SK-N-MC (cell line): ENCODE results near the gene NFATC2.
"Not testable (repeated sequence)": the region's sequence is repeated elsewhere in the genome, so short reads cannot be mapped to it uniquely, and the experiment has no call there.

Experiments
- DNase-seq: peaks from one replicate; pipeline ENCODE4 v3.0.0-alpha.2; 2011; ENCODE audit warnings: low read depth, low spot score
- H3K27ac ChIP-seq: fragments of 200-600 bp; sonication (generic); 2 replicates; pipeline ENCODE4 v1.5.1; 2016; ENCODE audit warnings: mixed run types
- H3K36me3 ChIP-seq: fragments of 200-600 bp; sonication (generic); 2 replicates; pipeline ENCODE4 v1.6.1; 2017; ENCODE audit warnings: antibody characterized with exemption, low read length, mixed read lengths; ENCODE audit not compliant: insufficient read depth
- H3K4me3 ChIP-seq: fragments of 200-600 bp; sonication (generic); 2 replicates; pipeline ENCODE4 v1.5.1; 2016
- H3K9ac ChIP-seq: fragments of 200-600 bp; sonication (generic); 2 replicates; pipeline ENCODE4 v1.8.0; 2017; ENCODE audit warnings: mixed run types, mixed read lengths; ENCODE audit not compliant: insufficient read length
- H3K9me3 ChIP-seq: fragments of 200-600 bp; sonication (generic); 2 replicates; pipeline ENCODE4 v1.6.1; 2017; ENCODE audit warnings: low read depth, mild to moderate bottlenecking, antibody characterized with exemption, low read length, moderate library complexity, mixed read lengths
- EZH2 ChIP-seq: fragments of 200-600 bp; sonication (generic); IDR thresholded peaks from one replicate; pipeline ENCODE4 v1.6.1; 2017; ENCODE audit warnings: antibody characterized with exemption
- FOXP2 ChIP-seq: optimal IDR thresholded peaks from 2 replicates; pipeline ENCODE3; 2011; ENCODE audit warnings: mild to moderate bottlenecking, moderate library complexity; ENCODE audit not compliant: insufficient read depth; ENCODE audit errors: extremely low read length, control extremely low read depth
- POLR2AphosphoS5 ChIP-seq: IDR thresholded peaks from 2 replicates; pipeline ENCODE4 v1.6.1; 2012; ENCODE audit warnings: mild to moderate bottlenecking, low read depth, low read length, borderline replicate concordance

NFATC2 gene

GRCh38 chr20:51462566-51463276, 79.8 kb downstream of the NFATC2 start:
- H3K4me3 ChIP-seq, result no peak overlapping the region
- no peak for DNase-seq
- no peak overlapping the region for H3K9ac ChIP-seq
- H3K27ac ChIP-seq, result no peak overlapping the region
- TF ChIP-seq POLR2AphosphoS5, result no peak
- TF ChIP-seq EZH2, result no peak
- TF ChIP-seq FOXP2, result no peak
- H3K36me3 ChIP-seq, result no peaks in the 10 kb centered on the region
- H3K9me3 ChIP-seq, result no peaks in the 10 kb centered on the region

DNA sequence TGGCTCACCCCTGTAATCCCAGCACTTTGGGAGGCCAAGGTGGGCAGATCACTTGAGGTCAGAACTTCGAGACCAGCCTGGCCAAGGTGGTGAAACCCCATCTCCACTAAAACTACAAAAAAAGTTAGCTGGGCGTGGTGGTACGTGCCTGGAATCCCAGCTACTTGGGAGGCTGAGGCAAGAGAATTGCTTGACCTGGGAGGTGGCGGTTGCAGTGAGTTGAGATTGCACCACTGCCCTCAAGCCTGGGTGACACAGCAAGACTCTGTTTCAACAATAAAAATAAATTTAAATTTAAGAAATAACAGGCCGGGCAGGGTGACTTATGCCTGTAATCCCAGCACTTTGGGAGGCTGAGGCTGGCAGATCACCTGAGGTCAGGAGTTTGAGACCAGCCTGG, 80.7 kb downstream of the NFATC2 start:
- not testable (repeated sequence) for H3K9me3 ChIP-seq, DNase-seq, H3K4me3 ChIP-seq, H3K27ac ChIP-seq, H3K9ac ChIP-seq, H3K36me3 ChIP-seq

DNA sequence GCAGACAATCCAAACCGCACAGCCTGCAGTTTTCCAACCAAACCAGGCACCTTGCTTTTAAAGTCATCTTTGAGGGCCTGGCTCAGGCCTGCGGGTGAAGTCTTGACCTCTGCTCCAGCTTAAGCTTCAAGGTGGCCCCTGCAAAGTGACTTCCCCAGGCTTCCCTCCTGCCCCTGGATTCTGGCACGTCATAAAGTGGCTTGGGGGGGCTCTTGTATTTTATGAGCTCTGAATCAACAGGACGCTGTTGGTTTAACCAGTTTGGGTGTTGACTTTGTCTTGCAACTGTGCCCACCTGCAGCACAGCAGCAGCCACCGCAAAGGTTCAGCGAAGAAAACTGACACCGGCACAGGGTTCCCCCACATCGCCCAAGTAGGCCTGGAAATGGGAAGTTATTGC, 81.2 kb downstream of the NFATC2 start:
- H3K9ac ChIP-seq, result no peak overlapping the region
- no peak for DNase-seq
- H3K9me3 ChIP-seq, result no peaks in the 10 kb centered on the region
- no peak overlapping the region for H3K4me3 ChIP-seq
- TF ChIP-seq POLR2AphosphoS5 (no peak), FOXP2 (no peak), EZH2 (no peak)
- no peaks in the 10 kb centered on the region for H3K36me3 ChIP-seq
- H3K27ac ChIP-seq, result no peak overlapping the region

- no peak overlapping the region for H3K9ac ChIP-seq
- H3K27ac ChIP-seq, result no peak overlapping the region
- H3K9me3 ChIP-seq, result no peaks in the 10 kb centered on the region
- DNase-seq, result no peak
- no peaks in the 10 kb centered on the region for H3K36me3 ChIP-seq
- TF ChIP-seq FOXP2, result no peak
- TF ChIP-seq POLR2AphosphoS5, result no peak
- no peak for TF ChIP-seq EZH2
- no peak overlapping the region for H3K4me3 ChIP-seq
Observed at GRCh38 chr20:51460569-51461265, 81.8 kb downstream of the NFATC2 start.

GRCh38 chr20:51460163-51460562, 82.4 kb downstream of the NFATC2 start:
- no peak for TF ChIP-seq POLR2AphosphoS5
- no peak for TF ChIP-seq FOXP2
- no peak for TF ChIP-seq EZH2
- no peaks in the 10 kb centered on the region for H3K9me3 ChIP-seq
- DNase-seq, result no peak
- H3K27ac ChIP-seq, result no peak overlapping the region
- no peak overlapping the region for H3K9ac ChIP-seq
- no peaks in the 10 kb centered on the region for H3K36me3 ChIP-seq
- H3K4me3 ChIP-seq, result no peak overlapping the region

DNA sequence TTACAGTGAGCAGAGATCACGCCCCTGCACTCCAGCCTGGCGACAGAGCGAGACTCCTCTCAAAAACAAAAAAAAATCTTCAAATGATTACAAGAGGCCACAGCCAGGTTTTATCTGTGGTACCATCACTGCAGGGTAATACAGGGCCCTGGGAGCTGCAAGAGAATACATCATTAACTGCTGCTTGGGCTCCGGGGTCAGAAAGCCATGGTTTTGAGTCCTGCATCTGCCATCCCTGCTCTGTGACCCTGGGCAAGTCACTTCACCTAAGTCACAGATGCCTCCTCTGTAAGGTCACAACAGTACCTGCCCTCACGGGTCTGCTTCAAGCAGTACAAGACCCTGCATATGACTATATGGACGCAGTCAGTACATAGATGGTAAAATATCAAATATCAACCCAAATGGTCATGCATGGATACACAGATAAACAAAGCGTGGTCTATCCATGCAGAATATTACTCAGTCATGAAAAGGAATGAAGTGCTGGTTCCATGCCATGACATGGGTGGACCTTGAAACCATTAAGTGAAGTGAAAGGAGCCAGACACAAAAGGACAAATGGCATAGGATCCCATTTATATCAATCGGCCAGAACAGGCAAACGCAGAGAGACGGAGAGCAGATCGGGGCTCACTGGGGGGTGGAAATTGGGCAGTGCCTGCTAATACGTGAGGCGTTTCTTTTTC, 83.6 kb downstream of the NFATC2 start:
- TF ChIP-seq FOXP2 (no peak), EZH2 (no peak), POLR2AphosphoS5 (no peak)
- Histone ChIP-seq H3K27ac (no peak overlapping the region), H3K9ac (no peak overlapping the region), H3K9me3 (no peaks in the 10 kb centered on the region), H3K36me3 (no peaks in the 10 kb centered on the region), H3K4me3 (no peak overlapping the region)
- no peak for DNase-seq

- no peak overlapping the region for H3K4me3 ChIP-seq
- H3K36me3 ChIP-seq, result no peaks in the 10 kb centered on the region
- no peak overlapping the region for H3K9ac ChIP-seq
- no peak overlapping the region for H3K27ac ChIP-seq
- no peaks in the 10 kb centered on the region for H3K9me3 ChIP-seq
- DNase-seq, result no peak
- TF ChIP-seq EZH2 (no peak), POLR2AphosphoS5 (no peak), FOXP2 (no peak)
Observed at GRCh38 chr20:51457533-51457932, 85.0 kb downstream of the NFATC2 start.
